Stomach smooth muscle (tissue), 2 donors: Measurements from ENCODE around the gene GXYLT2.

Experiments used
- H3K27ac ChIP-seq: one replicate; pipeline ENCODE4 v1.7.0; 2013; ENCODE audit warnings: mild to moderate bottlenecking, low read length, inconsistent platforms
- H3K27me3 ChIP-seq, 2 donors: one replicate each; pipeline ENCODE4 v1.7.0; 2013; ENCODE audit warnings: low read length in 2 of 2; ENCODE audit not compliant: insufficient read depth in 2 of 2, control insufficient read depth in 1 of 2
- H3K36me3 ChIP-seq, 2 donors: one replicate each; pipeline ENCODE4 v1.7.0; 2013; ENCODE audit warnings: low read length in 2 of 2; ENCODE audit not compliant: control insufficient read depth in 2 of 2, insufficient read depth in 2 of 2
- H3K4me1 ChIP-seq: one replicate; pipeline ENCODE4 v1.7.0; 2013; ENCODE audit warnings: low read length; ENCODE audit not compliant: control insufficient read depth, insufficient read depth
- H3K4me3 ChIP-seq, 2 donors: one replicate each; pipeline ENCODE4 v1.7.0; 2013; ENCODE audit warnings: low read length in 2 of 2
- H3K9ac ChIP-seq, 2 donors: one replicate each; pipeline ENCODE4 v1.7.0; 2013; ENCODE audit warnings: low read length in 2 of 2, mild to moderate bottlenecking in 1 of 2
- H3K9me3 ChIP-seq, 2 donors: one replicate each; pipeline ENCODE4 v1.7.0; 2013; ENCODE audit warnings: low read length in 2 of 2; ENCODE audit not compliant: control insufficient read depth in 2 of 2
- donor health status: healthy.
- donor health status: Pancreatic carcinoma.

Gene GXYLT2

GRCh38 chr3:72887705-72888545, at the start of gene GXYLT2:
Gene GXYLT2 (plus strand): TSS chr3:72888046. CDS start chr3:72888234, 188 bp downstream.
- Histone ChIP-seq H3K4me1 (peaks cover 16% of the 10 kb centered on the region), H3K27ac (peak within 1 kb of the TSS; percentile 50), H3K9ac (peak within 1 kb of the TSS; percentile 47 to 51), H3K36me3 (no peaks in the 10 kb centered on the region), H3K9me3 (no peaks in the 10 kb centered on the region), H3K27me3 (no peaks in the 10 kb centered on the region), H3K4me3 (peak within 1 kb of the TSS; percentile 77 to 84)

GRCh38 chr3:72839057-72839456, 48.8 kb upstream of the GXYLT2 start:
- Histone ChIP-seq H3K27me3 (no peaks in the 10 kb centered on the region), H3K9me3 (no peaks in the 10 kb centered on the region), H3K4me3 (no peak overlapping the region), H3K4me1 (peaks cover 7% of the 10 kb centered on the region), H3K27ac (no peak overlapping the region), H3K36me3 (peaks cover 5 to 8% of the 10 kb centered on the region in 2 donors), H3K9ac (no peak overlapping the region)

- Histone ChIP-seq H3K4me1 (peaks cover 7% of the 10 kb centered on the region), H3K4me3 (no peak overlapping the region), H3K27ac (no peak overlapping the region), H3K36me3 (peaks cover 5% of the 10 kb centered on the region in 2 donors), H3K9me3 (no peaks in the 10 kb centered on the region), H3K9ac (no peak overlapping the region), H3K27me3 (no peaks in the 10 kb centered on the region)
Observed at GRCh38 chr3:72844436-72844993, 43.3 kb upstream of the GXYLT2 start.

- H3K9me3 ChIP-seq: no peaks in the 10 kb centered on the region
- no peaks in the 10 kb centered on the region for H3K27me3 ChIP-seq
- H3K36me3 ChIP-seq: peaks cover 5% of the 10 kb centered on the region in 2 donors
- H3K27ac ChIP-seq: no peak overlapping the region
- peaks cover 7% of the 10 kb centered on the region for H3K4me1 ChIP-seq
- no peak overlapping the region for H3K4me3 ChIP-seq
- H3K9ac ChIP-seq: no peak overlapping the region
Observed at GRCh38 chr3:72846166-72846565, 41.7 kb upstream of the GXYLT2 start.

GRCh38 chr3:72847282-72847681, 40.6 kb upstream of the GXYLT2 start:
- Histone ChIP-seq H3K4me1 (peaks cover 7% of the 10 kb centered on the region), H3K36me3 (no peaks in the 10 kb centered on the region), H3K27ac (no peak overlapping the region), H3K9me3 (no peaks in the 10 kb centered on the region), H3K27me3 (no peaks in the 10 kb centered on the region), H3K4me3 (peak overlapping the region; percentile 92 to 100), H3K9ac (peak overlapping the region; percentile 78 to 79)

GRCh38 chr3:72847751-72848702, 39.8 kb upstream of the GXYLT2 start, which contains the start of gene SHQ1:
Gene SHQ1 (minus strand): TSS chr3:72848445. CDS start chr3:72848340, 105 bp downstream.
- H3K4me1 ChIP-seq: peaks cover 7% of the 10 kb centered on the region
- no peaks in the 10 kb centered on the region for H3K36me3 ChIP-seq
- no peaks in the 10 kb centered on the region for H3K9me3 ChIP-seq
- no peaks in the 10 kb centered on the region for H3K27me3 ChIP-seq
- H3K9ac ChIP-seq: peak within 1 kb of the TSS; percentile 78 to 79
- peak within 1 kb of the TSS; percentile 42 for H3K27ac ChIP-seq
- peak within 1 kb of the TSS; percentile 92 to 100 for H3K4me3 ChIP-seq

GRCh38 chr3:72848703-72849081, 39.2 kb upstream of the GXYLT2 start:
- Histone ChIP-seq H3K4me3 (peak overlapping the region; percentile 92 to 100), H3K27ac (no peak overlapping the region), H3K36me3 (no peaks in the 10 kb centered on the region), H3K9ac (peak overlapping the region in 1 of 2 donors; percentile 79), H3K4me1 (peaks cover 7% of the 10 kb centered on the region), H3K27me3 (no peaks in the 10 kb centered on the region), H3K9me3 (no peaks in the 10 kb centered on the region)

GRCh38 chr3:72855001-72855400, 32.8 kb upstream of the GXYLT2 start:
- Histone ChIP-seq H3K9ac (no peak overlapping the region), H3K4me3 (no peak overlapping the region), H3K36me3 (no peaks in the 10 kb centered on the region), H3K9me3 (no peaks in the 10 kb centered on the region), H3K27ac (no peak overlapping the region), H3K4me1 (no peaks in the 10 kb centered on the region), H3K27me3 (peaks cover 0 to 3% of the 10 kb centered on the region in 2 donors)

GRCh38 chr3:72860053-72860452, 27.8 kb upstream of the GXYLT2 start:
- no peak overlapping the region for H3K27ac ChIP-seq
- H3K27me3 ChIP-seq: peaks cover 0 to 2% of the 10 kb centered on the region in 2 donors
- no peak overlapping the region for H3K9ac ChIP-seq
- H3K4me3 ChIP-seq: no peak overlapping the region
- H3K36me3 ChIP-seq: no peaks in the 10 kb centered on the region
- H3K4me1 ChIP-seq: no peaks in the 10 kb centered on the region
- no peaks in the 10 kb centered on the region for H3K9me3 ChIP-seq

- Histone ChIP-seq H3K9ac (no peak overlapping the region), H3K4me3 (no peak overlapping the region), H3K36me3 (no peaks in the 10 kb centered on the region), H3K27me3 (no peaks in the 10 kb centered on the region), H3K4me1 (no peaks in the 10 kb centered on the region), H3K9me3 (no peaks in the 10 kb centered on the region), H3K27ac (no peak overlapping the region)
Observed at GRCh38 chr3:72860846-72861245, 27.0 kb upstream of the GXYLT2 start.
